ENCODE results near the gene NDUFAB1. TPM values are rescaled to one million over a fixed set of nuclear protein-coding genes. Genes with fewer than 3 reads are reported as not detected.
"Not testable (repeated sequence)": the region's sequence is repeated elsewhere in the genome, so short reads cannot be mapped to it uniquely, and the experiment has no call there.

NDUFAB1 gene
- total RNA-seq, 1 experiment from 2014 or later, result 136 TPM

DNA sequence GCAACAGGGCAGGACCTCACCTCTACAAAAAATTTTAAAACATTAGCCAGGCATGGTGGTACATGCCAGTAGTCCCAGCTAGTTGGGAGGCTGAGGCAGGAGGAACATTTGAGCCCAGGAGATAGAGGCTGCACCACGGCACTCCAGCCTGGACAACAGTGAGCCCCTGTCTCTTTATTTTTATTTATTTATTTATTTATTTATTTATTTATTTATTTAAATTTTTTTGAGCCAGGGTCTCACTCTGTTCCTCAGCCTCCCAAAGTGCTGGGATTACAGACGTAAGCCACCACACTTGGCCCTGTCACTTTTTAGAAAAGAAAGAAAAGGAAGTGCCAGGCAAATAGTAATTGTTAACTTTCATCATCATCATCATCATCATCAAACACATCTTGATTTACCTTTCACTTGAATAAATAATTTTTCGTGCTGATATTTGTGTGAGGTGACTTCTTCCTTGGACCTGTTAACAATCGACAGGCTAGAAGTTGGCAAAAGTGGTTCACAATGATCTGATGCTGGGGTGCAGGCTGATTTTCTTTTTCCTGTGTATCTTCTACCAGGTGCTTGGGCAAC lies 38.4 kb upstream of the NDUFAB1 start:
- ChIA-PET POLR2A (ENCODE audit: unreplicated experiment) (interaction anchor here (0.6 to 0.7 kb wide), 2 partner anchors 45 to 1035 kb away, joined by 4 to 5 read pairs; no protein-coding TSS in a partner anchor), CTCF (no interaction called here)
- no TSS peak for BruUV-seq (replicated peaks)
- Histone ChIP-seq H3K9me2 (ENCODE audit: insufficient read depth) (no peaks in the 10 kb centered on the region), H3K9me3 (ENCODE audit: insufficient read depth, low read depth) (no peaks in the 10 kb centered on the region), H3K27ac (no peak overlapping the region), H3K4me1 (replicated peaks; ENCODE audit: insufficient read depth) (no peaks in the 10 kb centered on the region), H3K4me3 (no peak overlapping the region), H3K79me2 (ENCODE audit: low read depth) (peaks cover 10% of the 10 kb centered on the region), H2AFZ (no peak overlapping the region), H3K4me2 (no peak overlapping the region), H3K36me3 (ENCODE audit: low read depth) (peaks cover 29% of the 10 kb centered on the region), H3K27me3 (ENCODE audit: insufficient read depth, low read depth) (no peaks in the 10 kb centered on the region), H4K20me1 (ENCODE audit: insufficient read depth) (no peaks in the 10 kb centered on the region), H3F3A (ENCODE audit: insufficient read depth, low read depth) (peaks cover 8% of the 10 kb centered on the region)
- intact Hi-C loops (cut with micrococcal nuclease; ENCODE audit: unreplicated experiment), result no loop called here
- DNase-seq, result no peak
- TF ChIP-seq EZH2 (IDR thresholded peaks at IDR 0.05; ENCODE audit: low read depth), result no peak
- TF ChIP-seq, protein P1, sequence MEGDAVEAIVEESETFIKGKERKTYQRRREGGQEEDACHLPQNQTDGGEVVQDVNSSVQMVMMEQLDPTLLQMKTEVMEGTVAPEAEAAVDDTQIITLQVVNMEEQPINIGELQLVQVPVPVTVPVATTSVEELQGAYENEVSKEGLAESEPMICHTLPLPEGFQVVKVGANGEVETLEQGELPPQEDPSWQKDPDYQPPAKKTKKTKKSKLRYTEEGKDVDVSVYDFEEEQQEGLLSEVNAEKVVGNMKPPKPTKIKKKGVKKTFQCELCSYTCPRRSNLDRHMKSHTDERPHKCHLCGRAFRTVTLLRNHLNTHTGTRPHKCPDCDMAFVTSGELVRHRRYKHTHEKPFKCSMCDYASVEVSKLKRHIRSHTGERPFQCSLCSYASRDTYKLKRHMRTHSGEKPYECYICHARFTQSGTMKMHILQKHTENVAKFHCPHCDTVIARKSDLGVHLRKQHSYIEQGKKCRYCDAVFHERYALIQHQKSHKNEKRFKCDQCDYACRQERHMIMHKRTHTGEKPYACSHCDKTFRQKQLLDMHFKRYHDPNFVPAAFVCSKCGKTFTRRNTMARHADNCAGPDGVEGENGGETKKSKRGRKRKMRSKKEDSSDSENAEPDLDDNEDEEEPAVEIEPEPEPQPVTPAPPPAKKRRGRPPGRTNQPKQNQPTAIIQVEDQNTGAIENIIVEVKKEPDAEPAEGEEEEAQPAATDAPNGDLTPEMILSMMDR (conservative IDR thresholded peaks at IDR 0.05), result no peak

DNA sequence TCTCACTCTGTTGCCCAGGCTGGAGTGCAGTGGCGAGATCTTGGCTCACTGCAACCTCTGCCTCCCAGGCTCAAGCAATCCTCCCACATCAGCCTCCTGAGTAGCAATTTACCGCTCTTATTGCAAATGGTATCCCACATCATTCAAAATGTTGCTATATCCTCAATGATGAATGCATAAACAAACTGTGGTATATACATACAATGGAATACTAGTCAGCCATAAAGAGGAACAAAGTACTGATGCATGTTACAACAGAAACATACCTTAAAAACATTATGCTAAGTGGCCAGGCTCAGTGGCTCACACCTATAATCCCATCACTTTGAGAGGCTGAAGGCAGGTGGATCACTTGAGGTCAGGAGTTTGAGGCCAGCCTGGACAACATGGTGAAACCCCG lies 35.8 kb upstream of the NDUFAB1 start:
- CTCF ChIA-PET; H4K20me1 ChIP-seq (ENCODE audit: insufficient read depth); H2AFZ ChIP-seq; BruUV-seq (replicated peaks); H3K4me3 ChIP-seq; H3K79me2 ChIP-seq (ENCODE audit: low read depth); H3K27me3 ChIP-seq (ENCODE audit: insufficient read depth, low read depth); H3K4me2 ChIP-seq; H3K27ac ChIP-seq; H3F3A ChIP-seq (ENCODE audit: insufficient read depth, low read depth); H3K4me1 ChIP-seq (replicated peaks; ENCODE audit: insufficient read depth); DNase-seq; POLR2A ChIA-PET (ENCODE audit: unreplicated experiment); intact Hi-C loops (cut with micrococcal nuclease; ENCODE audit: unreplicated experiment); H3K9me3 ChIP-seq (ENCODE audit: insufficient read depth, low read depth); H3K9me2 ChIP-seq (ENCODE audit: insufficient read depth): not testable (repeated sequence)
- H3K36me3 ChIP-seq (ENCODE audit: low read depth), result peaks cover 29% of the 10 kb centered on the region

DNA sequence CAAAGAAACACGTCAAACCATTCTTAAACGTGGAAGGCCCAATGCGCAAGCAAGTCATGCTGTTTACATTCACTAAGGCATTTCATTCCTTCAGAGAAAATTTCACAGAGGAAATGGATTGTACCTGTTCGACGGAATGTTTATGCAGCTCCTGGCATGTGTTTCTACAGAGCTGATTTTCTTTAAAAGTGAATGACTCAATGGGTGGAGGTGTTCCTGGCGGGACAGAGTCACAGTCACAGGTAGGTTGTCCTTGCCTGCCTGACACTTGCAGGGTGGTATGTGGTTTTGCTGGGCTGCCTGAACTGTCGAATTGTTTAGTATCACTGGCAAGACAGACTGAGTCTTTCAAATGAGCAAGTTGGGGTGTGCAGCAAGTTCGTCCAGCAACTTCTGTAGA lies 33.4 kb upstream of the NDUFAB1 start:
- H3K4me2 ChIP-seq, result no peak overlapping the region
- no peak overlapping the region for H3K4me3 ChIP-seq
- no peaks in the 10 kb centered on the region for H3K79me2 ChIP-seq (ENCODE audit: low read depth)
- no peaks in the 10 kb centered on the region for H4K20me1 ChIP-seq (ENCODE audit: insufficient read depth)
- ChIA-PET CTCF (no interaction called here), POLR2A (ENCODE audit: unreplicated experiment) (no interaction called here)
- peak in 1 of 2 experiments; percentile 48 for DNase-seq
- no peak for TF ChIP-seq EZH2 (IDR thresholded peaks at IDR 0.05; ENCODE audit: low read depth)
- TF ChIP-seq, protein P1 (conservative IDR thresholded peaks at IDR 0.05), result no peak
- BruUV-seq (replicated peaks), result no TSS peak
- H3K4me1 ChIP-seq (replicated peaks; ENCODE audit: insufficient read depth), result no peaks in the 10 kb centered on the region
- no peak overlapping the region for H2AFZ ChIP-seq
- no peaks in the 10 kb centered on the region for H3K27me3 ChIP-seq (ENCODE audit: insufficient read depth, low read depth)
- no peak overlapping the region for H3K27ac ChIP-seq
- peaks cover 22% of the 10 kb centered on the region for H3K36me3 ChIP-seq (ENCODE audit: low read depth)
- no peaks in the 10 kb centered on the region for H3K9me3 ChIP-seq (ENCODE audit: insufficient read depth, low read depth)
- intact Hi-C loops (cut with micrococcal nuclease; ENCODE audit: unreplicated experiment), result no loop called here
- H3F3A ChIP-seq (ENCODE audit: insufficient read depth, low read depth), result peaks cover 3% of the 10 kb centered on the region; the same call in 1 of the 2 replicates
- H3K9me2 ChIP-seq (ENCODE audit: insufficient read depth), result no peaks in the 10 kb centered on the region

DNA sequence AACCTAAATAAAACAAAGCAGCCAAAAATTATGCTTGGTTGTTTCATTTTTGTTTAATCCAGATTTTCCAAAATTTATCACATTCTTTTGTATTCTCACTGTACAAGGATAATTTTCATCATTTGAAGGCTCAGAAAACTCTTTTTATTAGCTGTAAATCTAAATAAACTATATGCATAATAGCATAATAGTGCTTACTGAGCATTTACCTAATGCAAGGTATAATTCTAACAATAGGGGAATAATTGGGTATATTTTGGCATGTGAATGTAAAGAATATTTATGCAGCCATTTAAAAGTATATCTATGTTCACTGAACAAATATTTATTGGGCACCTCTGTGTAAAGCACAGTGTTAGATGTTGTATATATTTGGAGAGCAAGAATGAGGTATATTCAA lies 28.0 kb upstream of the NDUFAB1 start:
- no peaks in the 10 kb centered on the region for H3K9me2 ChIP-seq (ENCODE audit: insufficient read depth)
- intact Hi-C loops (cut with micrococcal nuclease; ENCODE audit: unreplicated experiment), result no loop called here

More for the DNA sequence above, 28.0 kb upstream of the NDUFAB1 start:
- no peak for DNase-seq
- H3F3A ChIP-seq (ENCODE audit: insufficient read depth, low read depth), result no peaks in the 10 kb centered on the region
- H3K4me3 ChIP-seq, result no peak overlapping the region
- no peak overlapping the region for H3K27ac ChIP-seq
- no peaks in the 10 kb centered on the region for H3K27me3 ChIP-seq (ENCODE audit: insufficient read depth, low read depth)
- no peaks in the 10 kb centered on the region for H3K9me3 ChIP-seq (ENCODE audit: insufficient read depth, low read depth)
- no peak overlapping the region for H3K4me2 ChIP-seq
- no peaks in the 10 kb centered on the region for H3K79me2 ChIP-seq (ENCODE audit: low read depth)
- POLR2A ChIA-PET (ENCODE audit: unreplicated experiment), result no interaction called here
- no peaks in the 10 kb centered on the region for H3K4me1 ChIP-seq (replicated peaks; ENCODE audit: insufficient read depth)
- no peaks in the 10 kb centered on the region; the same call in 1 of the 2 replicates for H4K20me1 ChIP-seq (ENCODE audit: insufficient read depth)
- H3K36me3 ChIP-seq (ENCODE audit: low read depth), result peaks cover 19% of the 10 kb centered on the region
- TF ChIP-seq, protein P1 (conservative IDR thresholded peaks at IDR 0.05), result no peak
- CTCF ChIA-PET, result no interaction called here
- no TSS peak for BruUV-seq (replicated peaks)
- H2AFZ ChIP-seq, result no peak overlapping the region

Data from PC-9 (cell line).